Esophagus squamous epithelium (tissue), 5 donors: Measurements from ENCODE around the gene FMNL3. TPM values are rescaled to one million over a fixed set of nuclear protein-coding genes. Genes with fewer than 3 reads are reported as not detected.

Experiments used
- DNase-seq: peaks from one replicate; lab custom pipeline; 2025; lab: John Stamatoyannopoulos, UW
- H3K27ac ChIP-seq, 4 donors: fragments of 200-600 bp; sonication (generic); one replicate each; pipeline ENCODE4 v1.5.1; 2016 to 2019; ENCODE audit warnings: mild to moderate bottlenecking in 1 of 4
- H3K27me3 ChIP-seq, 4 donors: fragments of 200-600 bp; sonication (generic); 1 replicate in 3 of 4; 2 replicates in 1 of 4; pipeline versions ENCODE4 v1.5.1 to v1.6.0; 2017 to 2021; ENCODE audit warnings: antibody characterized with exemption in 1 of 4
- H3K36me3 ChIP-seq, 3 donors: fragments of 200-600 bp; sonication (generic); one replicate each; pipeline ENCODE4 v1.5.1; 2016 to 2019
- H3K4me1 ChIP-seq, 3 donors: fragments of 200-600 bp; sonication (generic); one replicate each; pipeline ENCODE4 v1.5.1; 2017 to 2019
- H3K4me3 ChIP-seq, 4 donors: fragments of 200-600 bp; sonication (generic); 1 replicate in 3 of 4; 2 replicates in 1 of 4; pipeline ENCODE4 v1.5.1; 2016 to 2019; ENCODE audit warnings: mild to moderate bottlenecking in 2 of 4, moderate library complexity in 1 of 4
- H3K9me3 ChIP-seq, 3 donors: fragments of 200-600 bp; sonication (generic); one replicate each; pipeline ENCODE4 v1.5.1; 2016 to 2019
- CTCF ChIP-seq, 6 experiments: fragments of 450-650 bp in 4 of 6; fragments of 200-600 bp in 2 of 6; sonication (generic) in 2 of 6; IDR thresholded peaks; one replicate each; pipeline ENCODE4 v1.5.1; 2016 to 2019; ENCODE audit warnings: antibody characterized with exemption in 6 of 6, mild to moderate bottlenecking in 4 of 6, moderate library complexity in 4 of 6
- POLR2A ChIP-seq, 4 donors: fragments of 450-650 bp; IDR thresholded peaks; one replicate each; pipeline ENCODE4 v1.6.1; 2017; ENCODE audit warnings: antibody characterized with exemption in 4 of 4, mild to moderate bottlenecking in 4 of 4, moderate library complexity in 3 of 4
- WGBS, 2 donors: methylation state at CpG; one replicate each; pipeline ENCODE4 v1.1.5; 2018; 5-methylcytosine and 5-hydroxymethylcytosine counted together
- intact Hi-C: fragments of 100-400 bp; cut with DNase I; formaldehyde crosslinking; loops from one replicate; pipeline ENCODE4 v1.15.0; 2022
- total RNA-seq, 4 donors: library from RNA; depleted of rRNA; stranded (reverse); fragments of >200 nt; gene quantifications; one replicate each; pipeline ENCODE4 v1.1.0, GENCODE V29; 2016
- donor health status: DM: yes; HTN: yes; CAD: no.

FMNL3 gene
- total RNA-seq, 4 donors from 2014 or later: 5.2 to 7.6 (median 5.8) TPM

- WGBS, 2 donors: 40 to 54% methylated on average over 3 of the region's 5 CpGs
- H3K27me3 ChIP-seq: no peaks in the 10 kb centered on the region
- peaks cover 6 to 60% (median 32%) of the 10 kb centered on the region in 3 donors for H3K4me1 ChIP-seq
- peaks cover 0 to 25% (median 4%) of the 10 kb centered on the region in 3 donors for H3K36me3 ChIP-seq
- intact Hi-C loops: no loop called here
- peak overlapping the region in 1 of 4 donors; percentile 1 for H3K4me3 ChIP-seq
- TF ChIP-seq CTCF (IDR thresholded peaks at IDR 0.05): no peak
- peak in 1 of 4 donors; percentile 6 for TF ChIP-seq POLR2A (IDR thresholded peaks at IDR 0.05)
- no peaks in the 10 kb centered on the region for H3K9me3 ChIP-seq
- DNase-seq: no peak
- peak overlapping the region; percentile 39 to 82 (median 70) for H3K27ac ChIP-seq
These were observed 44.0 kb downstream of the FMNL3 start for GRCh38 chr12:49662998-49663843.

- Histone ChIP-seq H3K4me1 (peaks cover 6 to 60% (median 32%) of the 10 kb centered on the region in 3 donors), H3K27me3 (no peaks in the 10 kb centered on the region), H3K36me3 (peaks cover 0 to 39% (median 7%) of the 10 kb centered on the region in 3 donors), H3K4me3 (no peak overlapping the region), H3K9me3 (no peaks in the 10 kb centered on the region), H3K27ac (peak overlapping the region in 1 of 4 donors; percentile 75)
- 70 to 93% methylated on average over 2 to 3 of the region's 3 CpGs for WGBS, 2 donors
- TF ChIP-seq POLR2A (IDR thresholded peaks at IDR 0.05) (no peak), CTCF (IDR thresholded peaks at IDR 0.05) (no peak)
- DNase-seq: no peak
- intact Hi-C loops: no loop called here
These were observed 45.5 kb downstream of the FMNL3 start for GRCh38 chr12:49661746-49662145.

- Histone ChIP-seq H3K27me3 (no peaks in the 10 kb centered on the region), H3K4me3 (no peak overlapping the region), H3K36me3 (peaks cover 0 to 45% (median 7%) of the 10 kb centered on the region in 3 donors), H3K27ac (no peak overlapping the region), H3K9me3 (no peaks in the 10 kb centered on the region), H3K4me1 (peaks cover 6 to 63% (median 32%) of the 10 kb centered on the region in 3 donors)
- intact Hi-C loops: no loop called here
- no peak for TF ChIP-seq POLR2A (IDR thresholded peaks at IDR 0.05)
- no peak for TF ChIP-seq CTCF (IDR thresholded peaks at IDR 0.05)
- no peak for DNase-seq
- WGBS, 2 donors: 67 to 84% methylated on average over 3 of the region's 3 CpGs
These were observed 46.0 kb downstream of the FMNL3 start for GRCh38 chr12:49661191-49661590.

- DNase-seq: no peak
- H3K9me3 ChIP-seq: no peaks in the 10 kb centered on the region
- intact Hi-C loops: no loop called here
- peaks cover 6 to 50% (median 30%) of the 10 kb centered on the region in 3 donors for H3K4me1 ChIP-seq
- no peak for TF ChIP-seq POLR2A (IDR thresholded peaks at IDR 0.05)
- H3K27me3 ChIP-seq: no peaks in the 10 kb centered on the region
- no peak overlapping the region for H3K4me3 ChIP-seq
- H3K36me3 ChIP-seq: peaks cover 0 to 53% (median 7%) of the 10 kb centered on the region in 3 donors
- no peak overlapping the region for H3K27ac ChIP-seq
- 50 to 85% methylated on average over 1 of the region's 1 CpG for whole genome bisulfite sequencing, 2 donors
These were observed 47.5 kb downstream of the FMNL3 start for GRCh38 chr12:49659753-49660152.

GRCh38 chr12:49658276-49658675 is 48.9 kb downstream of the FMNL3 start:
- Histone ChIP-seq H3K4me1 (peaks cover 2 to 35% (median 15%) of the 10 kb centered on the region in 3 donors), H3K27me3 (no peaks in the 10 kb centered on the region), H3K9me3 (no peaks in the 10 kb centered on the region), H3K36me3 (peaks cover 5 to 67% (median 7%) of the 10 kb centered on the region in 3 donors), H3K4me3 (no peak overlapping the region), H3K27ac (no peak overlapping the region)
- no peak for DNase-seq
- no peak for TF ChIP-seq POLR2A (IDR thresholded peaks at IDR 0.05)
- no peak for TF ChIP-seq CTCF (IDR thresholded peaks at IDR 0.05)
- intact Hi-C loops: no loop called here
- 89 to 95% methylated on average over 8 to 13 of the region's 13 CpGs for WGBS, 2 donors
